Endothelial cell of umbilical vein (primary cell): ENCODE data around the gene LRRK2. TPM values are rescaled to one million over a fixed set of nuclear protein-coding genes. Genes with fewer than 3 reads are reported as not detected.

ENCODE experiments used
- BruUV-seq: library from RNA; stranded (reverse); fragments of 400-500 nt; replicated peaks from 2 replicates; lab custom pipeline; 2021; lab: Mats Ljungman, UMichigan
- CTCF ChIA-PET: fragments of 300-600, 350-600 bp; sonication (Branson Sonifier 250); formaldehyde crosslinking; loops from one replicate; lab custom pipeline; 2021; ENCODE audit warnings: antibody characterized with exemption, inconsistent platforms; lab: Charles Lee
- POLR2A ChIA-PET: fragments of 300-600, 350-600 bp; sonication (Branson Sonifier 250); formaldehyde crosslinking; loops from one replicate; lab custom pipeline; 2021; ENCODE audit warnings: antibody characterized with exemption, inconsistent platforms; lab: Charles Lee
- DNase-seq: peaks from one replicate; pipeline ENCODE4 v3.0.0-alpha.2; 2011; ENCODE audit warnings: low read depth, low spot score
- FAIRE-seq: peaks from 2 replicates; lab custom pipeline; 2011; peaks lifted over from hg19 to GRCh38; lab: Jason Lieb, UNC
- H2AFZ ChIP-seq: 2 replicates; pipeline ENCODE4 v1.6.0; 2012; ENCODE audit warnings: low read depth, low read length, control low read depth, inconsistent platforms
- H3K27ac ChIP-seq: 2 replicates; pipeline ENCODE4 v1.5.1; 2011; ENCODE audit warnings: low read depth, mild to moderate bottlenecking, control low read depth, low read length, moderate library complexity; ENCODE audit not compliant: insufficient read depth
- H3K27me3 ChIP-seq, 2 experiments: 2 replicates each; pipeline versions ENCODE4 v1.6.0 to v1.6.1; 2011; ENCODE audit warnings: low read length in 2 of 2, mixed read lengths in 1 of 2; ENCODE audit not compliant: control insufficient read depth in 2 of 2, insufficient read depth in 2 of 2
- H3K36me3 ChIP-seq, 2 experiments: 2 replicates in 1 of 2; 3 replicates in 1 of 2; pipeline ENCODE4 v1.5.1; 2011; ENCODE audit warnings: low read length in 2 of 2, mild to moderate bottlenecking in 1 of 2, moderate library complexity in 1 of 2; ENCODE audit not compliant: control insufficient read depth in 2 of 2, insufficient read depth in 2 of 2; ENCODE audit errors: extremely low read depth in 1 of 2
- H3K4me1 ChIP-seq: 3 replicates; pipeline ENCODE4 v1.5.1; 2011; ENCODE audit warnings: mild to moderate bottlenecking, low read length; ENCODE audit not compliant: control insufficient read depth, insufficient read depth; ENCODE audit errors: extremely low read depth
- H3K4me2 ChIP-seq: 2 replicates; pipeline ENCODE4 v1.6.1; 2011; ENCODE audit warnings: low read length, control low read depth, mixed read lengths; ENCODE audit not compliant: insufficient read depth
- H3K4me3 ChIP-seq, 3 experiments: fragments of 200-600 bp in 1 of 3; sonication (generic), shearing (Covaris generic) in 1 of 3; replicated peaks in 1 of 3; 2 replicates each; pipeline ENCODE4 v1.5.1; 2011 to 2016; ENCODE audit warnings: control low read depth in 3 of 3, low read length in 3 of 3, mild to moderate bottlenecking in 2 of 3, inconsistent platforms in 1 of 3, low read depth in 1 of 3, moderate library complexity in 1 of 3; ENCODE audit not compliant: insufficient read depth in 1 of 3
- H3K79me2 ChIP-seq: 2 replicates; pipeline ENCODE4 v1.6.0; 2012; ENCODE audit warnings: low read length, inconsistent platforms; ENCODE audit not compliant: control insufficient read depth, insufficient read depth
- H3K9ac ChIP-seq: replicated peaks from 2 replicates; pipeline ENCODE3; 2011; ENCODE audit warnings: low read length, control low read depth; ENCODE audit not compliant: insufficient read depth; ENCODE audit errors: extremely low read depth
- H3K9me1 ChIP-seq: replicated peaks from 3 replicates; pipeline ENCODE4 v1.6.0; 2011; ENCODE audit warnings: mild to moderate bottlenecking, low read length; ENCODE audit not compliant: control insufficient read depth, insufficient read depth; ENCODE audit errors: extremely low read depth
- H3K9me3 ChIP-seq: replicated peaks from 2 replicates; pipeline ENCODE4 v1.5.1; 2012; ENCODE audit warnings: low read length, inconsistent platforms; ENCODE audit not compliant: control insufficient read depth, insufficient read depth
- H4K20me1 ChIP-seq: replicated peaks from 2 replicates; pipeline ENCODE3; 2011; ENCODE audit warnings: mild to moderate bottlenecking, low read length; ENCODE audit not compliant: control insufficient read depth, insufficient read depth; ENCODE audit errors: extremely low read depth
- CTCF ChIP-seq, 2 donors: IDR thresholded peaks; 1 replicate in 1 of 2; 2 replicates in 1 of 2; pipeline ENCODE4 v1.5.1; 2011; ENCODE audit warnings: low read length in 2 of 2, mild to moderate bottlenecking in 2 of 2, moderate library complexity in 2 of 2, control low read depth in 1 of 2, inconsistent platforms in 1 of 2, low read depth in 1 of 2; ENCODE audit not compliant: insufficient read depth in 1 of 2; ENCODE audit errors: extremely low read depth in 1 of 2
- EZH2 ChIP-seq: IDR thresholded peaks from 2 replicates; pipeline ENCODE4 v1.6.1; 2012; ENCODE audit warnings: borderline replicate concordance, low read depth, mild to moderate bottlenecking, moderate library complexity, low read length, inconsistent platforms; ENCODE audit not compliant: severe bottlenecking
- FOS ChIP-seq: IDR thresholded peaks from 2 replicates; pipeline ENCODE4 v1.6.1; 2011; ENCODE audit warnings: mild to moderate bottlenecking, low read length, moderate library complexity, borderline replicate concordance; ENCODE audit not compliant: insufficient read depth
- GATA2 ChIP-seq: IDR thresholded peaks from 2 replicates; pipeline ENCODE4 v1.7.0; 2011; ENCODE audit warnings: low read depth, mild to moderate bottlenecking, moderate library complexity, mixed read lengths, low read length; ENCODE audit not compliant: insufficient read length, insufficient read depth
- JUN ChIP-seq: IDR thresholded peaks from 2 replicates; pipeline ENCODE4 v1.6.1; 2011; ENCODE audit warnings: borderline replicate concordance, low read depth; ENCODE audit not compliant: insufficient read length, insufficient read depth
- MYC ChIP-seq: IDR thresholded peaks from one replicate; pipeline ENCODE4 v1.6.1; 2011; ENCODE audit warnings: mild to moderate bottlenecking, low read depth, low read length
- POLR2A ChIP-seq: IDR thresholded peaks from 2 replicates; pipeline ENCODE4 v1.6.1; 2012; ENCODE audit warnings: low read depth, mild to moderate bottlenecking, control low read depth, low read length
- POLR2AphosphoS5 ChIP-seq: IDR thresholded peaks from 2 replicates; pipeline ENCODE4 v1.6.1; 2012; ENCODE audit warnings: low read depth, mild to moderate bottlenecking, control low read depth, low read length, moderate library complexity; ENCODE audit not compliant: insufficient read depth
- dilution Hi-C: fragments of 300-500 bp; cut with MboI; formaldehyde crosslinking; loops from one replicate; pipeline ENCODE4 v1.15.0; 2019; ENCODE audit warnings: low sequenced_read_pairs; ENCODE audit not compliant: extremely low pct_ligation_motif_present
- intact Hi-C: fragments of 100-400 bp; cut with micrococcal nuclease; formaldehyde crosslinking; loops from one replicate; pipeline ENCODE4 v1.10.0; 2022
- polyA plus RNA-seq, 4 experiments: library from polyadenylated mRNA; depleted of rRNA in 3 of 4; stranded (reverse) in 3 of 4; unstranded in 1 of 4; fragments of >200 nt; gene quantifications; 2 replicates each; pipeline versions ENCODE4 v1.2.1 to v1.2.3, GENCODE V29; 2011 to 2012; ENCODE audit warnings: missing spikeins in 1 of 4
- total RNA-seq: library from RNA; stranded (reverse); gene quantifications from 2 replicates; pipeline ENCODE4 v1.2.3, GENCODE V29; 2021
- TF ChIP-seq, protein P1 (sequence below): IDR thresholded peaks from 2 replicates; pipeline ENCODE4 v1.6.1; 2011; ENCODE audit not compliant: insufficient read depth, insufficient read length

Gene LRRK2
- total and polyA plus RNA-seq, 2 donors (not counting 3 experiments of a cell fraction or from before 2014, with no cell fraction given), result 0.26 to 2.2 TPM

DNA sequence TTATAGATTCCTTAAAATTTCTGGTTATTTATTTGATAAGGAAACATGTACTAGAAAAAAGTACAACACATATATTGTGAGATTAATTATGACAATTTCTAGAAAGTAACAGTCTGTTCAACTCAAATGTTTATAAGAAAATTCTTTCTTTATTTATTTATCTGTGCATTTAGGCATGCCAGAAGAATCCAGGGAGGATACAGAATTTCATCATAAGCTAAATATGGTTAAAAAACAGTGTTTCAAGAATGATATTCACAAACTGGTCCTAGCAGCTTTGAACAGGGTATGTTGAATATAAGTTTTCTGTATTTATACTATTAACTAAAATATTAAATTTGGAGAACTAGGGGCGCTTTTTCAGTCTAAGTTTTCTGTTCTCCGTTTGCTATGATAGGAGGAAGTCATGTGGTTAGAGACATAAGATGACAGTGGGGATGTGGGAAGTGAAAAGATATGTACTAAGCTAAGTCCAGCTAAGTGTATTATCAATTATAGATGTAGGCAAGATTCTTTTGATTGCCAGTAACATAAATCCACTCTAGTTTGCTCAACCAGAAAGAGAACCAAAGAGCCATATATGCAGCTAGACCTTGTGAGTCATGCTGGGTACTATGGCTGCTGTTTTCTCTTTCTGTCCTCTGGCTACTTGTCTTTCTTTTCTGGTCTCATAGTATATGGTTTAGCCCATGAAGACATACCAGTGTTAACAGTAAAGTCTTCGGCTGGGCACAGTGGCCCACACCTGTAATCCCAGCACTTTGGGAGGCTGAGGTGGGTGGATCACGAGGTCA is 39.0 kb downstream of the LRRK2 start:
- no peak overlapping the region for H3K9ac ChIP-seq
- DNase-seq (no peak), FAIRE-seq (no peak)
- no peaks in the 10 kb centered on the region for H3K36me3 ChIP-seq
- ChIA-PET CTCF (interaction anchor here (1.0 to 1.6 kb wide), 2 partner anchors 9 to 110 kb away, joined by 3 to 7 read pairs; no protein-coding TSS in a partner anchor), POLR2A (no interaction called here)
- H3K9me1 ChIP-seq, result no peaks in the 10 kb centered on the region
- no peaks in the 10 kb centered on the region for H3K27me3 ChIP-seq
- H2AFZ ChIP-seq, result no peak overlapping the region
- no peak overlapping the region for H3K4me3 ChIP-seq
- no peaks in the 10 kb centered on the region for H4K20me1 ChIP-seq
- BruUV-seq, result no TSS peak
- no peaks in the 10 kb centered on the region for H3K9me3 ChIP-seq
- no peaks in the 10 kb centered on the region for H3K4me1 ChIP-seq
- dilution Hi-C loops, result no loop called here
- intact Hi-C loops, result no loop called here
- H3K4me2 ChIP-seq, result no peak overlapping the region
- H3K79me2 ChIP-seq, result no peaks in the 10 kb centered on the region
- no peak overlapping the region for H3K27ac ChIP-seq
- TF ChIP-seq, protein P1, sequence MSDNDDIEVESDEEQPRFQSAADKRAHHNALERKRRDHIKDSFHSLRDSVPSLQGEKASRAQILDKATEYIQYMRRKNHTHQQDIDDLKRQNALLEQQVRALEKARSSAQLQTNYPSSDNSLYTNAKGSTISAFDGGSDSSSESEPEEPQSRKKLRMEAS, result no peak
- TF ChIP-seq MYC (no peak), JUN (no peak), FOS (no peak), POLR2AphosphoS5 (no peak), POLR2A (no peak), EZH2 (no peak), GATA2 (no peak), CTCF (IDR thresholded peaks at IDR 0.05; ENCODE audit: extremely low read depth in 1 of 2, insufficient read depth in 1 of 2, low read depth in 1 of 2, low read length in 2 of 2) (no peak)
